ENCODE data around the gene NFATC2.

Gene NFATC2

DNA sequence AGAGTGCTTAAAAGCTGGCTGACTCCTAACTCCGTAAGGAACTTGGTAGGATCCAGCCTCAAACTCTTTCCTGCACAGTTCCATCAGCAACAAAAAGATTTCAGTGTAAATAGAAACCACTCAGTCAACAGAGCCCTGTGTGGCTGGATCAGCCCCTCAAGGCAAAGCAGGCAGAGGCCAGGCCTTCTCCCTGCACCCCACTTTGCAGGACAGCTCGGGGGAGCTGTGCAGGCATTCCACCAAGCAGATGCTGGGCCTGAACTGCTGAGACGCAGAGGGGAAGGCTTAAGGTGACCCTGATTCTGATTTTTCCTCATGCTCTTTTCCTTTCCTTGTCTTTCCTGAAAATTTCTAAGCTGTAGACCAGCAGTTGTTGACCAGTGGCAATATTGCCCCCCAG is 91.5 kb downstream of the NFATC2 start:
- DNase-seq (ENCODE audit: low spot score) = no peak

DNA sequence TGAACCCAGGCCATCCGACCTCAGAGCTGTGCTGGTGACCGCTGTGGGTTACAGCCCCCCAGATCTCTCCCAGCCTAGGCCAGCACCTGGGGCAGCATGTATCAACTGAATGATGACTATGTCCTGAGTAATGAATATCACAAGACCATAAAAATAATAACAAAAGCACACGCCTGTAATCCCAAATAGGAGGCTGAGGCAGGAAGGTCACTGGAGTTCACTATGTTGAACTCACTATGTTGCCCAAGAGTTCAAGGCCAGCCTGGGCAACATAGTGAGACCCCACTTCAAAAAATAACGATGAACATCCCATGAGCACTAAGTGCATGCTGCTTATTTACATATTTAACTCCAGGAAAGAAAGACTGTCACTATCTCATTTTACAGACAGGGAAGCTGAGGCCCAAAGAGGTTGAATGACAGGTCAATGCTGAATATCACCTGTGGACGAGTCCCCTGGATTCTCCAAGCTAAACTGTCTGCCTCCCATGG is 92.3 kb downstream of the NFATC2 start:
- no peak for DNase-seq (ENCODE audit: low spot score)

GRCh38 chr20:51449498-51450220 is 92.9 kb downstream of the NFATC2 start:
- DNase-seq (ENCODE audit: low spot score) = no peak

DNA sequence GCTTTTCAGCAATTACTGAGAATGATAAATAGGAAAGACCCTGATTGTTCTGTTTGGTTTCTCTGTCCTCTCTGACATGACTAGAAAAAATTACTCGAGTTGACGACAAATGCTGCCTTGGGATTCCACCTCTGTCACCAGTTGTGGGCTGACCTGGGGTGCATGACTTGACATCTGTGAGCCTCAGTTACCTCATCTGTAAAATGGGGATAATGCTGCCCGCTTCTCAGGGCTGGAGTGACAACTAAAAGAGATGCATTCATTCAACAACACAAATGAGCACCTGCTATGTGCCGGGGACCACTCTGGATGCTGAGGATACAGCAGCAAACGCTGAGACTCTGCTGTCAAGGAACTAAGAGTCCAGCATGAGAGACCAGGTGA is 94.8 kb downstream of the NFATC2 start:
- no peak for DNase-seq (ENCODE audit: low spot score)

DNA sequence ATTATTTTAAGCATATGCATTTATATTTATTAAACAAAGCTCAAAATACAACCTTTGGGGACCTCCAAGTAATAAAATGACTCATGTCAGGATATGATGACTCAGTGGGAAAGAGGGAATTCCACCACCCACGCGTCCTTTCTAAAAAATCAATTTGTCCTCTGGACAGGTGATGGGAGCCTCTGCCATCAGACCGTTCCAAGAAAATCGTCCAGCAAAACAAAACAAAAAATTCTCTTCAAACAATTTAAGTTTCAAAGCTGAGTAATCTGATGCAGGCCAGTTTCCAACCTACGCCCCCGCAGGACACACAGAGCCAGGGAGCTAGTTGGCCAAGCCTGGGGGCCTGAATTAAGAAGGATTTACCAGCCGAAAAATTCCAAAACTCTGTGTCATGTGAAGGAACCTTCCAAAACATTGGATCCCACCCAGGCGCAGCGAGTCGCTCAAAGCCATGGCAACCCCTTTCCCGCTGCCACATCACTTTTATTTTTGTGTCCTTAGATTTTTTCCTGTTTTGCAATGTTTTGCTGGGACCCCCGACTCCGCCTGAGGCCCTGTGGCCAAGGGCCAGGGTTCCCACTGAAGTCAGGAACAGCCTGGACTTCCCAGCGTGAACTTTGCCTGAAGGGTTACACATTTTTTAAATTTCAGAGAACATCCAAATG is 95.3 kb downstream of the NFATC2 start:
- DNase-seq (ENCODE audit: low spot score) = no peak

DNA sequence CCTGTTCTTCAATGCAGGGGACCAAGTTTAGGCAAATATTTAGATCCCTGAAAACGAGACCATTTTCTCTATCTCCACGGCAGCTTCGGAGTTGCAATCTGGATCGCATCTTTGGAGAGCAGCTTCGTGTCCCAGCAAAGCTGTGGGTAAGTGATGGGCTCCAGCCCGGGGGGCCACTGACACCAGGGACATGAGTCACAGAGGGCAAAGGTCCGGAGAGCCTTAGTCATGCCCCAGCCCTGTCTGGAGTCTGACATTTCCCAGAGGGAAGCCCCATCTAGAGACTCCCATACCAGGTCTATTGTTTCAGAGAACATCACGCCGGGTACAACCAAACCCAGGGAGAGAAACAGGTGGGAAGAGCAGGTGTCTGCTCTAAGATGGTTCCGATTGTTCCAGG is 95.9 kb downstream of the NFATC2 start:
- no peak for DNase-seq (ENCODE audit: low spot score)

- no peak for DNase-seq (ENCODE audit: low spot score)
Observed at GRCh38 chr20:51446230-51446629, 96.3 kb downstream of the NFATC2 start.

GRCh38 chr20:51445591-51445990 is 96.9 kb downstream of the NFATC2 start:
- DNase-seq (ENCODE audit: low spot score) = no peak

DNA sequence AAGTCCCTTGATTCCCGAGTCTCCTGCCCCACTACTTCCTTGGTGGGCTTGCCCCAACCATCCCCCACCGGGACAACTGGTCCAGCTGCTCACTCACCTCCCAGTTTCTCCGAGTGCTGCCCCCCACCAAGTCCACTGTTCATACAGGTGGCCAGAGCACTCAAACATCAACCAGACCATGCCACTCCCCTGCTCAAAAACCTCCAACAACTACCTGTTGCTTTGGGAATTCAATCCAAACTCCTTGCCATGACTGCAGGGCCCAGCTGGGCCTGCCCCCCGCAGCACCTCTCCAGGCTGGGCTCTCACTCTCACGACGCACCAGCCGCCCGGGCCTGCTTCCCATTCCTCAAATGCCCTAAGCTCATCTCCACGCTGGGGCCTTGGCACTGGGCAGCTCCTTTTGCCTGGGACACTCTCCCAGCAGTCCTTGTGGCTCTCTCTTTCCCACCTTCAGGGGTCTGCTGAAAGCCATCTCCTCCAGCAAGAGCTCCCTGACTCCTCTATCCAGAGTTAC is 97.5 kb downstream of the NFATC2 start:
- no peak for DNase-seq (ENCODE audit: low spot score)

DNA sequence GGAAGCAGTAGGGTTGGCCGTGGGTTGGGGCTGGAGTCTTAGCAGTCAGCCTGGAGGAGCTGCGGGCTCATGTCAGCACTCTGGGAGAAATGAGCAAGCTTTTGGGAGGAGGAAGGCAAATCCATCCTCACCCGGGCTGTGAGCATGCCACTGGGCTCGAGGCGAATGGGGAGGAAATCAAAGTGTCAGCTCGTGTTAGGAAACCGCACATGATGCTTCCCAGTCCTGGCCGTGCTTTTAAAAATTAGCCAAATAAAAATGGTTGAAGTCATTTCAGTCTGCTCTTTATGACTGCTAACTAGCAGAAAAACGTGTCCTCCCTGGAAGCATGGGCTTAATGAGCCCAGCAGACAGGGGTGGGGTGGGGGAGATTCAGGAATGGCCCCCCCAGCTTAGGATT is 98.1 kb downstream of the NFATC2 start:
- DNase-seq (ENCODE audit: low spot score) = no peak

DNA sequence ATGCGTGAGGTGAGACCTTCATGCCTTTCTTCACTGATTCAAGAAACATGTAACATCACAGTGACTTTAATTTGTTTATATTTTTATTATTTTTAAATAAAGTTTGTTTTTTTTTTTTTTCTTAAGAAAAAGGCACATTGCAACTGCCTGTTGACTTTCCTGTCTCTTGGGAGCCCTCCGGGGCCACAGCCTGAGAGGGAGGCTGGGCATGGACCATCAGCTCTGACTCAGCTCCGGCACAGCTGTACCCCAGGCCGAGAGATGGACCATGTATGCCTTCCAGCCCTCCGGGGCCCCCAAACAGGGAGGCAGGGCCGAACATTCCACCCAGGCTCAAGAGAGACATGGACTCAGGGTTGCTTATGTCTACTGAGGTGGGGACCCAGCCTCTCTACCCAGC is 99.9 kb downstream of the NFATC2 start:
- DNase-seq (ENCODE audit: low spot score) = no peak

GRCh38 chr20:51440589-51440988 is 101.9 kb downstream of the NFATC2 start:
- DNase-seq (ENCODE audit: low spot score) = no peak

DNA sequence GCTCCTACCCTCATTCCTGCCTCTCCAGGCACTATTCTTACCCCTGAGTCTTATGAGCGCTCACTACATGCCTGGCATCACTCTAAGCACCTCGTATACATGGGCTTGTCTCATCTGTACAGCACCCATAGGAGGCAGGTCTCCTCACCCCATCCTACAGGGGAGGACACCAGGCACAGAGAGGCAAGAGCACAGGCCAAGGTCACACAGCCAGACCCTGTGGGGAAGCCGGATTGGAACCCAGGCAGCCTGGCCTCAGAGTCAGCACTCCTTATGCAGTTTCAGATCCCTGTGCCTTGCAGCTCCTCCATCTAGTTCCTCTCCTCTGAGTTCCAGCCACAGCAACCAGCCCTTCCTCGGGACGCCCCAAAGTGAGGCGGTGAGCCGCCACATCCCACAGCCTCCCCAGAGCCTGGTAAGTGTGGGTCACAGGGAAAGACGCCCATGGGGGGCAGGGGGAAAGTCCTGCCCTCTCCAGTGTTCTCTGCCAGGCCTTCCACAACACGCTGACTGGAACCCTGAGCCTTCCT is 103.3 kb downstream of the NFATC2 start:
- DNase-seq (ENCODE audit: low spot score) = no peak

DNA sequence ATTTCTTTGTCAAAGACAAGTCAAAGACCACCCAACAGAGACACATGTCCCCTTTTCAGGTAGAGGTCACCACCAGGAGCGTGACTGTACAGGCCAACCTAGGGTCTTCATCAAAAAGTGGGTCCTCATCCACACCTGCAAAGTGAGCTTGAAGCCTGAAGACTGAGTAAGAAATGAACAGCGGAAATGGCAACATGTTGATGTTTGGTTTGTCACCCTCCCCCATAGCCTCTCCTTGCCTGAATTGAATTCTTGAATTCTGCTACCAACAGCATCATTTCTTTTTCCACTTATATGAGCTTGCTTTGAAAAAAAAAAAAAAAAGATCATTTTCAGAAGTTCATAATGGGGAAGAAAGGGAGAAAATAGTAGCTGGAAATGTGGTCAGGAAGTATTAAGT is 104.4 kb downstream of the NFATC2 start:
- no peak for DNase-seq (ENCODE audit: low spot score)

GRCh38 chr20:51437182-51437924 is 105.2 kb downstream of the NFATC2 start:
- DNase-seq (ENCODE audit: low spot score) = no peak

GRCh38 chr20:51434580-51435247 is 107.8 kb downstream of the NFATC2 start:
- DNase-seq (ENCODE audit: low spot score) = no peak

DNA sequence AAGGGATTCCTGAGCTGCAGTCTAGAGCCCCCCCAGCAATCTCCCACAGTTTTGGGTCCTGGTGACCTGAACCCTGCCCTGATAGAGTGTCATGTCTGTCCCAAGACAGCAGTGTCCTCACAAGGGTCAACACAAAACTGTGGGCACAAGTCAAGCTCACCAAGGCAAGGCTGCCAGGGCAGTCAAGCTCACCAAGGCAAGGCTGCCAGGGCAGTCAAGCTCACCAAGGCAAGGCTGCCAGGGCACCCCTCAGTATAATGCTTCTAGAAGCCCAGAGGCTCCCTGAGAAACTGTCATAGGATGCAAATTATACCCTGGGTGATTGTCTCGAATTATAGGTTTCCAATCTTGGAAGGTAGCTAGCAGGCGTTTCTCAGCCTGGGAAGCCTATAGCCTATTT is 108.5 kb downstream of the NFATC2 start:
- DNase-seq (ENCODE audit: low spot score) = no peak

DNA sequence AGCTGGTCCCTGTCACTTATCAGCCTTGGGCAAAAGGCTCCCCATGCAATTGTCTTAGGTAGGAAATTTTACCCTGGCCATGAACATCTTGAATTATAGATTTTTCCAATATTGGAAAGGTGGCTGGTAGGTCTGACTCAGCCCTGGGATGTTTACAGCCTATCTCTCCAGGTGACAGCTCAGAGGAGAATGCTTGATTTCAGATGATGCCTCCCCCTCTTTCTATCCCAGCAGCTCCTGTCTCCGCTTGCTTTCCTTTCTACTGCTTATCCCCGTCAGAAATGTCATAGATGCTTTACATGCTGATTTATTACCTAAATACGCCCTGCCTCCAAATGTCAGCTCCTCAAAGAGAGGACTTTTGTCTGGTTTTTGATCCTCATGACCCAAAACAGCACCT is 109.6 kb downstream of the NFATC2 start:
- no peak for DNase-seq (ENCODE audit: low spot score)

GRCh38 chr20:51432251-51432784 is 110.2 kb downstream of the NFATC2 start:
- DNase-seq (ENCODE audit: low spot score) = no peak

GRCh38 chr20:51431321-51431720 is 111.2 kb downstream of the NFATC2 start:
- DNase-seq (ENCODE audit: low spot score) = peak; percentile 28

DNA sequence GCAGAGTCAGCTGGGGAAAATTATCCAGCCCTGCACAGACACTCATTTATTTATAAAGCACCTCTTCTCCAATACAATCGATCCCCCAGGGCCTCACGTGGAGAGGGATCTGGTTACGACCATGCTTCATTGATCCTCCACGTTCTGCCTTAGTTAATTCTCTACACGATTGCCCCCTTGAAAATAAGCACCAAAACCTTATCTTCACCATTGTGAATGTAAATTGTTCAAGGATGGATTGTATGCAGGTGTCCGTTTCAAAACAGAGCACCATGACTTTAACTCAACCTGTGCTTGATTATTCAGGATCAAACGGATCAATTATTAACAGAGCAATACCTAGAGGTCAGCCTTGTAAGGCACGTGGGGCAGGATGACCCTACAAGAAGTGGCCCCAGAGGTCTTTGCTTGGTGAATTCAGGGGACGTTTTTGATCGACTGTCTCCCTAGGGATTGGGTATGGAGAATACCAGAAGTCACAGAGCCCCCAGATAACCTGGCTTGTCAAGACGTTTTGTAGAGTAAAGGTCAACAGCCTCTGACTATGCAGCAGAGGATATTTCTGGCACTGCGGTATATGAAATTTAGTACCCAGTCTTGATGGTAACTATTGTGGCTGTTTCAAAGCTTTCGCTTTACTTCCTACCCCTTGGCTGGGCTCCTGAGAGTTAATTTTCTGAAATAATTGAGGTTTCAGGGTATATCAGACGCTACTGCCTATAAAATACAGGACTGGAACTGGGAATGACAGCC is 112.1 kb downstream of the NFATC2 start:
- no peak for DNase-seq (ENCODE audit: low spot score)
